ENCODE results near the gene FOXA3.

FOXA3 gene

DNA sequence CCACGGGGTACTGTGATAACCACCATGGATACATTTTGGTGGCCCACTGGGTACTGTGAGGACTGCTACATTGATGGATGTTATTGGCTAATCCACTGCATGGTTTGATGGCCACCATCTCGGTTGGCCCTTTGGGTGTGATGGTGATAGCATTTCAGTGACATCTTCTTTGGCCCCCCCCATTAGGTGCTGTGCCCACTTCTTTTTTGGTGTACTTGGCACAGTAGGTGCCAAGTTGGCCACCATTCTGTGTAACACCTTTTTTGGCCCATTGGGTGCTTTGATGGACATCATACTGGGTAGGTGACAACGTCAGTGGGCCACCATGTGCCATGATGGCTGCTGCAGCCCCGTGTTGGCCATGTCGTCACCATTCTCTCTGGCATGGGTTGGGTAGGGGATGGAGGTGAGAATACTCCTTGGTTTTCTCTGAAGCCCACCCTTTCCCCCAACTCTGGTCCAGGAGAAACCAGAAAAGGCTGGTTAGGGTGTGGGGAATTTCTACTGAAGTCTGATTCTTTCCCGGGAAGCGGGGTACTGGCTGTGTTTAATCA is 9.2 kb downstream of the FOXA3 start:
- DNase-seq (ENCODE audit: low read depth, low spot score), result no peak

DNA sequence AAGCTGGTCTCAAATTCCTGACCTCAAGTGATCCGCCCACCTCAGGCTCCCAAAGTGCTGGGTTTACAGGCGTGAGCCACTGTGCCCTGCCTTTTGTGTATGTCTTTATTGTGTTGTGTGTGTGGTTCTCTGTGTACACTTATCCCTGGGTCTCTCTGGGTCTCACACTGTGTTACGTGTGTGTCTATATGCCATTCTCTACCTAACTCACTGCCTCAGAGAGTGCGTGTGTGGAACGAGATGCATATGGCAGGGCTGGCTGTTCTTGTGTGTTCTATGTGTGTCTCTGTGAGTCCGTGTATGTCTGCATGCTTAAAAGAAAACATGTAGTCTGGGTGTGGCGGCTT is 10.5 kb downstream of the FOXA3 start:
- no peak for DNase-seq (ENCODE audit: low read depth, low spot score)

- no peak for DNase-seq (ENCODE audit: low read depth, low spot score)
Observed at GRCh38 chr19:45876161-45876410, 12.0 kb downstream of the FOXA3 start.

GRCh38 chr19:45876411-45877197 is 12.5 kb downstream of the FOXA3 start:
- DNase-seq (ENCODE audit: low read depth, low spot score), result no peak

DNA sequence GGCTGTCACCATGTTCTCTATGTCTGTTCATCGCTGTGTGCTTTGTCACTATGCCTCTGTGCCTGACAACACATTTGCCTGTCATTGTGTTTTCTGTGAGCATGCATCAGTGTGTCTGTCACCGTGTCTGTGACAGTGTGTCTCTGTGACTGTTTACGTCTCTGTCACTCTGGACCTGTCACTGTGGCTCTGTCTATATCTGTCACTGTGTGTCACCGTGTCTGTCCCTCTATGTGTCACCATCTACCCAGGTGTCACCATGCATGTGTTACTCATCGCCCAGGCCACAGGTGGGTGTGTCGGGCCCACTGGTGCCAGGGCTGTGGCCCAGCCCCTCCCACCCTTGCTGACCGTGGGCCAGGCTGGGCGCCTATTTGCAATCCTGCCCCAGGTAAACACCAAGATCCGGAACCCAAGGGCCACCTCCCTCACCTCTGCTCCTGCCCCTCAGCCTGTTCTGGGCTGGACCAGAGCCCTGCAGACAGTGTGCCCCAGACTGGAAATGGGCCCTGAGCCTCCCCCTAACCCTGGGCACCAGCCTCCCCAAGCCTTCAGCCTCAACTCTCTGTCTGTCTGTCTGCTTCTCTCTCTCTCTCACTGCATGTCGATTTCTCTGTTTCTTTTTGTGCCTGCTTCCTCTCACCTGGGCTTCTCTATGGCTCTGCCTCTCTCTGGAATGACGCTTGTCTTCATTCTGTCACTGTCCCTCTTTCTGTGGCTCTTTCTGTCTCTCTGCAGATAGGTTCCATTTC is 14.1 kb downstream of the FOXA3 start:
- DNase-seq (ENCODE audit: low read depth, low spot score), result no peak

- no peak for DNase-seq (ENCODE audit: low read depth, low spot score)
Observed at GRCh38 chr19:45879055-45879454, 14.9 kb downstream of the FOXA3 start.

DNA sequence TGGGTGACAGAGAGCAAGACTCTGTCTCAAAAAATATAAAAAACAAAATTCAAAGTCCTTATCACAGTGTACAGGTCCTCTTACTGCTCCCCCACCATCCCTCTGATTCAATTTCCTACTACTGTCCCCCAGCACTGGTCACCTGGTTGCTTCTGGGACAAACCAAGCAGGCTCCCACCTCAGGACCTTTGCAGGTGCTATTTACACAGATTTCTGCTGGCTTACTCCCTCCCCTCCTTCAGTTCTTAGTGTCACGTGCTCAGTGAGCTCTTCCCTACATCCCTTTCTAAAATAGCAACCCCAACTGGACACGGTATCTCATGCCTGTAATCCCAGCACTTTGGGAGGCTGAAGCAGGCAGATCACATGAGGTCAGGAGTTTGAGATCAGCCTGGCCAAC is 15.8 kb downstream of the FOXA3 start:
- no peak for DNase-seq (ENCODE audit: low read depth, low spot score)

- no peak for DNase-seq (ENCODE audit: low read depth, low spot score)
Observed at GRCh38 chr19:45881082-45881908, 17.2 kb downstream of the FOXA3 start.

DNA sequence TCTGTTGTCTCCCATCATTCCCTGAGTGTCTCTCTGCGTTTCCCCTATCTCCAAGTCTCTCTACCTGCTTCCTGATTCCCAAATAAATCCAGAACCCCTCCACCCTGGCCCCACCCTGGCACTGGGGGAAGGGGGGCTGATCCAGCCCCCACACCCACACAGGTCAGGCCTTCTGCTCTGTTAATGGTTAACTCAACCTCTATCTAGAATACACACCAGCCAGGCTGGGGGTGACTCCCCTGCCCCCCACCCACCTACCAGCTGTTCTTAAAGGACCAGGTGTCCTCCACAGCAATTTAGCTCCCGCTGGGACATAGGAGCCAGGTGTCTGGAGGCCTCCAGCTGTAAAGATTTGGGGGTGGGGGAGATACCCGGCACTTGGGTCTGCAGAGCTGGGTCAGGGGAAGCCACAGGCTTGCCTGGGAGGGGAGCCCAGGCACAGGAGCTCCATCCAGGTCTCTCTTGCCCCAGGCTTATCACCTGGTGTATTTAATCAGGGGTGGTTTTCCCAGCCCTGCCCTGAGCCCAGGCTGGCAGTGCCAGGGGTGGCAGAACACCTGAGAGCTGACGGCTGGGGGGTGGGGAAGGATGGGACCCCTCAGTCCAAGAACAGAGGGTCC is 17.9 kb downstream of the FOXA3 start:
- DNase-seq (ENCODE audit: low read depth, low spot score), result no peak

- peak; percentile 68 for DNase-seq (ENCODE audit: low read depth, low spot score)
Observed at GRCh38 chr19:45882652-45883585, 18.8 kb downstream of the FOXA3 start.

- DNase-seq (ENCODE audit: low read depth, low spot score), result no peak
Observed at GRCh38 chr19:45883586-45883880, 19.4 kb downstream of the FOXA3 start.

- no peak for DNase-seq (ENCODE audit: low read depth, low spot score)
Observed at GRCh38 chr19:45883881-45884681, 20.0 kb downstream of the FOXA3 start.

DNA sequence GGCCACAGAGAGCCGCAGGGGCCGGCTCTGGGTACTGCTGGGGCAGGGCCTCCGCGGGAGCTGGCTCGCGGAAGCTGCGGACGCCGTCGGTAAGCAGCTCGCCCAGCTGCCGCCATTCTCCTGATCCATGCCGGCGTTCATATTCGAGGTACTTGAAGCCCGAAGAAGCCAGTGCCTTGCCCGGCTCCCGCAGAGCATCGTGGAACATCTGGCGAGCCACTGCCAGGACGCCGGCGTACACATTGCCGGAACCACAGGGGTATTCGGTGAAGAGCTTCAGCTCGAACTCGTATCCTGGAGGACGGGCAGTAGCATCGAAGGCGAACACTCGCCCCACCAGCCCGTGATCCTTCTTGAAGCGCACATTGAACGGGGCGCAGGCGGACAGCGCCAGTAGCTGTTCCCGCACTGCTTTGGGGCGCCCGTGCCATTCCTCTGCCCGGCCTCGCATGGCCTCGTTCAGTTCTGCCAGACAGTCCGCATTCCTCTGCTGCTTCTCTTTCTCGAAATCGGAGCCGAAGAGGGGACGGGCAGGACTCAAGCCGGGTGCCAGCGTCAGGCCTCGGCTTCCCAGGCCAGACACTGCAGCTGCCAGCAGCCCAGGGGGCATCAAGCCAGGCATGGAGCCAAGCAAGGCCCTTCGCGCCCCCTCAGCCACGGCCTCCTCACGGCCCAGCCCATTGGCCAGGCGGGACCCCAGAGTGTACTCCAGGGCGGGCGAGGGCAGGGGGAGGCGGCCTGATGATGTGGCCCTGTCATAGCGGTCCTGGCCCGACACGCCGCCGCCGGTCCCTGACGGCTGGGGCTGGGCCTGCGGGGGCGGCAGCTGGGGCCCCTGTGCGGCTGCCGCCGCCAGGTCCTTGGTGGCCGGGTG is 20.8 kb downstream of the FOXA3 start:
- DNase-seq (ENCODE audit: low read depth, low spot score), result no peak

- peak; percentile 85 for DNase-seq (ENCODE audit: low read depth, low spot score)
Observed at GRCh38 chr19:45885556-45886426, 21.7 kb downstream of the FOXA3 start, which contains the start of gene IRF2BP1. TSS of gene IRF2BP1 (minus strand) at chr19:45886141. CDS start at chr19:45885774, 367 bp downstream.

DNA sequence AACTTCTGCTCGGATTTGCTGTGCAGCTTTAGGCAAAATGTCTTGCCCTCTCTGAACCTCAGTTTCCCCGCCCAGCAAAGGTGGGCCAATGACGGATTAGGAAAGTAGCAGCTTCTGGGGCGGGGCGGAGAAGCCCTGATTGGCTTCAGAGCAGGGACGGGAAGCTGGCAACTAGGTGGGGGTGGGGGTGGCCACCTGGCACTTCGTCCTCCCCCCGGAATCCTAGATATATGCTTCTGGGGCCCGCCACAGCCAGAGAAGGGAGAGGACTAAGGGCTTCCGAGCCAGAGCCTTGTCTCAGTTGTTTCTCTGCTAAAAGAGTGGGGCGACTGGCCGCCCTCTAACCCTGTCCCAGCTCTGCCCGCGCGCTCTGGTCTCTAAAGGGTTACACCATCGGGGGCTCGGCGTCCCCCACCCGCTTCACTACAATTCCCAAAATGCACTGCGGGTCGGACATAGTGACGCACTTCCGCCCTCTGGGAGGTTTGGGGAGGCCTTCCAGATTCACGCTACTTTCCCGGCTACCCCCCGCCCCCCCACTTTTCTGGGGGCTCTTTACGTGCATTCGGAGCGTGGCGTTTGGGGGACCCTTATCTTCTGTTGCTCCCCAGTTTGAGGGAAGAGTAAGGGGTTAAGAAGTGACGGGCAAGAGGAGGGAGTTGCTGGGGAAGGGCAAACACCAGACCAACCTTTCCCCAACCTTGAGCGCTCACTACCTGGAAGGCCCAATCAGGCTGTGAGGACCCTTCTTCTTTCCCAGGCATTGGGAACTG is 22.5 kb downstream of the FOXA3 start:
- DNase-seq (ENCODE audit: low read depth, low spot score), result peak; percentile 89

- no peak for DNase-seq (ENCODE audit: low read depth, low spot score)
Observed at GRCh38 chr19:45887200-45887710, 23.1 kb downstream of the FOXA3 start.
